ENCODE results near the gene SLCO3A1.

GRCh38 chr15:92029767-92030166, 176.3 kb downstream of the SLCO3A1 start:
- TF ChIP-seq POLR2A (IDR thresholded peaks at IDR 0.05; ENCODE audit: low read length) (no peak), GATA1 (IDR thresholded peaks at IDR 0.05; ENCODE audit: low read depth, low read length) (no peak)

Data from erythroblast (primary cell).